GM23338 (cell line): ENCODE measurements around the gene DGCR8. TPM values are rescaled to one million over a fixed set of nuclear protein-coding genes. Genes with fewer than 3 reads are reported as not detected.

Experiments
- ATAC-seq: fragments of 200-7000 bp; cut with Tn5 transposase; 3 replicates; pipeline ENCODE4 v1.9.1; 2020
- DNase-seq: peaks from one replicate; pipeline ENCODE4 v3.0.0-alpha.2; 2015; ENCODE audit warnings: low spot score
- H2AFZ ChIP-seq: fragments of 200-600 bp; sonication (generic); 2 replicates; pipeline ENCODE4 v1.8.0; 2016; ENCODE audit warnings: antibody characterized with exemption, mild to moderate bottlenecking, moderate library complexity
- H3F3A ChIP-seq: fragments of 200-600 bp; sonication (generic); replicated peaks from 2 replicates; pipeline ENCODE4 v1.8.0; 2017; ENCODE audit warnings: antibody characterized with exemption, mixed run types, low read depth
- H3K27ac ChIP-seq: fragments of 200-600 bp; sonication (generic); 2 replicates; pipeline ENCODE4 v1.6.1; 2016; ENCODE audit warnings: low read depth
- H3K27me3 ChIP-seq: fragments of 200-600 bp; sonication (generic); 2 replicates; pipeline ENCODE4 v1.8.0; 2016; ENCODE audit warnings: mild to moderate bottlenecking, mixed run types, moderate library complexity; ENCODE audit not compliant: insufficient read depth
- H3K36me3 ChIP-seq: fragments of 200-600 bp; sonication (generic); 2 replicates; pipeline ENCODE4 v1.8.0; 2016; ENCODE audit warnings: mild to moderate bottlenecking; ENCODE audit not compliant: insufficient read depth
- H3K4me1 ChIP-seq: fragments of 200-600 bp; sonication (generic); 2 replicates; pipeline ENCODE4 v1.8.0; 2016; ENCODE audit warnings: mild to moderate bottlenecking, moderate library complexity; ENCODE audit not compliant: insufficient read depth
- H3K4me2 ChIP-seq: fragments of 200-600 bp; sonication (generic); 2 replicates; pipeline ENCODE4 v1.7.1; 2017; ENCODE audit warnings: mixed run types
- H3K4me3 ChIP-seq: fragments of 200-600 bp; sonication (generic); 2 replicates; pipeline ENCODE4 v1.6.1; 2016; ENCODE audit warnings: mixed run types
- H3K79me2 ChIP-seq: fragments of 200-600 bp; sonication (generic); replicated peaks from 2 replicates; pipeline ENCODE4 v1.8.0; 2017; ENCODE audit warnings: mild to moderate bottlenecking; ENCODE audit not compliant: insufficient read depth
- H3K9me2 ChIP-seq: fragments of 200-600 bp; sonication (generic); 2 replicates; pipeline ENCODE4 v1.8.0; 2017; ENCODE audit not compliant: insufficient read depth
- H4K20me1 ChIP-seq: fragments of 200-600 bp; sonication (generic); replicated peaks from 2 replicates; pipeline ENCODE4 v1.8.0; 2017; ENCODE audit warnings: mild to moderate bottlenecking; ENCODE audit not compliant: insufficient read depth
- H3K27ac Mint-ChIP-seq: 2 replicates; pipeline ENCODE4 v1.8.0; 2020; ENCODE audit warnings: inconsistent platforms, mild to moderate bottlenecking, moderate library complexity, mixed read lengths
- H3K27me3 Mint-ChIP-seq: 3 replicates; pipeline ENCODE4 v1.8.0; 2022; ENCODE audit warnings: low read depth, mild to moderate bottlenecking, moderate library complexity, mixed read lengths, inconsistent platforms; ENCODE audit not compliant: insufficient read depth, poor library complexity
- H3K36me3 Mint-ChIP-seq: 3 replicates; pipeline ENCODE4 v1.8.0; 2021; ENCODE audit warnings: low read depth, mild to moderate bottlenecking, inconsistent platforms, moderate library complexity, mixed read lengths
- H3K4me1 Mint-ChIP-seq: 3 replicates; pipeline ENCODE4 v1.8.0; 2020; ENCODE audit warnings: mild to moderate bottlenecking, inconsistent platforms, mixed read lengths
- H3K4me3 Mint-ChIP-seq: 3 replicates; pipeline ENCODE4 v1.8.0; 2021; ENCODE audit warnings: moderate library complexity, mild to moderate bottlenecking, inconsistent platforms, mixed read lengths
- H3K9me3 Mint-ChIP-seq: 3 replicates; pipeline ENCODE4 v1.8.0; 2020; ENCODE audit warnings: moderate library complexity, mild to moderate bottlenecking, inconsistent platforms, mixed read lengths
- CREB1 ChIP-seq: fragments of 250-450 bp; sonication (Bioruptor Pico); IDR thresholded peaks from 2 replicates; pipeline ENCODE4 v1.5.0; 2020; ENCODE audit warnings: low read depth, mild to moderate bottlenecking, moderate library complexity
- CTCF ChIP-seq, 2 experiments: fragments of 200-600 bp in 1 of 2; sonication (generic) in 1 of 2; conservative IDR thresholded peaks; 2 replicates each; pipeline versions ENCODE4 v1.5.1 to v1.6.1; 2016 to 2017; ENCODE audit warnings: antibody characterized with exemption in 2 of 2, low read depth in 2 of 2, mild to moderate bottlenecking in 2 of 2, moderate library complexity in 1 of 2
- ETS1 ChIP-seq: IDR thresholded peaks from 2 replicates; pipeline ENCODE4 v1.6.1; 2016; ENCODE audit warnings: antibody characterized with exemption
- EZH2 ChIP-seq: fragments of 200-600 bp; sonication (generic); IDR thresholded peaks from one replicate; pipeline ENCODE4 v1.8.0; 2017; ENCODE audit warnings: antibody characterized with exemption, mild to moderate bottlenecking, low read depth; ENCODE audit not compliant: unreplicated experiment
- EZH2phosphoT487 ChIP-seq: fragments of 200-600 bp; sonication (generic); IDR thresholded peaks from one replicate; pipeline ENCODE4 v1.8.1; 2018; ENCODE audit warnings: antibody characterized with exemption; ENCODE audit not compliant: unreplicated experiment
- NANOG ChIP-seq: IDR thresholded peaks from 2 replicates; pipeline ENCODE4 v1.6.1; 2016; ENCODE audit warnings: antibody characterized with exemption, borderline replicate concordance
- POLR2AphosphoS5 ChIP-seq: IDR thresholded peaks from 2 replicates; pipeline ENCODE4 v1.6.1; 2016; ENCODE audit warnings: antibody characterized with exemption, low read depth
- REST ChIP-seq: IDR thresholded peaks from one replicate; pipeline ENCODE4 v1.6.1; 2018; ENCODE audit warnings: antibody characterized with exemption; ENCODE audit not compliant: unreplicated experiment
- STAT1 ChIP-seq: IDR thresholded peaks from one replicate; pipeline ENCODE4 v1.6.1; 2016; ENCODE audit warnings: antibody characterized with exemption; ENCODE audit not compliant: unreplicated experiment
- ZNF114 ChIP-seq: fragments of 250-450 bp; sonication (Bioruptor Pico); IDR thresholded peaks from 2 replicates; pipeline ENCODE4 v1.5.0; 2020; ENCODE audit warnings: mild to moderate bottlenecking, moderate library complexity
- ZNF331 ChIP-seq: fragments of 250-450 bp; sonication (Bioruptor Pico); IDR thresholded peaks from 2 replicates; pipeline ENCODE4 v1.5.0; 2020; ENCODE audit warnings: low read depth, mild to moderate bottlenecking, moderate library complexity
- polyA plus RNA-seq: library from polyadenylated mRNA; unstranded; fragments of >200 nt; fragmentation: Nextera tagmentation; extraction: Ambion mirVana; gene quantifications from 2 replicates; pipeline ENCODE4 v1.2.1, GENCODE V29; 2016
- total RNA-seq: library from RNA; depleted of rRNA; stranded (reverse); fragments of >200 nt; shearing (Covaris generic); gene quantifications from 2 replicates; pipeline ENCODE4 v1.2.3, GENCODE V29; 2014

DGCR8 gene
- total and polyA plus RNA-seq, 2 experiments from 2014 or later = 12.2 to 48.9 TPM

GRCh38 chr22:20156611-20157429 lies 76.8 kb downstream of the DGCR8 start:
- H3K4me2 ChIP-seq = no peak overlapping the region
- H3K4me3 Mint-ChIP-seq = no peak overlapping the region
- TF ChIP-seq ZNF114 (no peak), CTCF (conservative IDR thresholded peaks at IDR 0.05; ENCODE audit: low read depth in 2 of 2) (peak; percentile 93 to 99)

GRCh38 chr22:20157430-20158183 lies 77.6 kb downstream of the DGCR8 start:
- ATAC-seq (peak; percentile 12), DNase-seq (no peak)
- H3K27me3 ChIP-seq = no peaks in the 10 kb centered on the region
- no peaks in the 10 kb centered on the region for H4K20me1 ChIP-seq
- no peaks in the 10 kb centered on the region for H3K4me1 ChIP-seq
- Mint-ChIP-seq H3K27me3 (peaks cover 9% of the 10 kb centered on the region), H3K27ac (no peak overlapping the region), H3K4me3 (no peak overlapping the region), H3K9me3 (no peaks in the 10 kb centered on the region), H3K4me1 (peaks cover 10% of the 10 kb centered on the region), H3K36me3 (no peaks in the 10 kb centered on the region)
- no peaks in the 10 kb centered on the region for H3K36me3 ChIP-seq
- H3K9me2 ChIP-seq = no peaks in the 10 kb centered on the region
- H3F3A ChIP-seq = no peaks in the 10 kb centered on the region
- H3K4me2 ChIP-seq = no peak overlapping the region
- no peak overlapping the region for H3K4me3 ChIP-seq
- no peak overlapping the region for H2AFZ ChIP-seq
- no peaks in the 10 kb centered on the region for H3K79me2 ChIP-seq
- H3K27ac ChIP-seq = no peak overlapping the region
- TF ChIP-seq STAT1 (no peak), REST (no peak), CTCF (conservative IDR thresholded peaks at IDR 0.05; ENCODE audit: low read depth in 2 of 2) (no peak), EZH2 (no peak), ZNF114 (no peak), ZNF331 (CRISPR knock-in tag) (no peak), NANOG (no peak), EZH2phosphoT487 (no peak), ETS1 (no peak), CREB1 (CRISPR knock-in tag) (no peak), POLR2AphosphoS5 (no peak)

More at GRCh38 chr22:20156611-20157429, 76.8 kb downstream of the DGCR8 start:
- Mint-ChIP-seq H3K27ac (no peak overlapping the region), H3K36me3 (no peaks in the 10 kb centered on the region), H3K27me3 (peaks cover 9% of the 10 kb centered on the region), H3K4me1 (peaks cover 10% of the 10 kb centered on the region), H3K9me3 (no peaks in the 10 kb centered on the region)
- Histone ChIP-seq H3K27me3 (no peaks in the 10 kb centered on the region), H4K20me1 (no peaks in the 10 kb centered on the region), H3K9me2 (no peaks in the 10 kb centered on the region), H3K4me1 (no peaks in the 10 kb centered on the region), H2AFZ (no peak overlapping the region), H3F3A (no peaks in the 10 kb centered on the region), H3K36me3 (no peaks in the 10 kb centered on the region), H3K79me2 (no peaks in the 10 kb centered on the region), H3K4me3 (no peak overlapping the region), H3K27ac (no peak overlapping the region)
- DNase-seq (peak; percentile 88), ATAC-seq (peak; percentile 67)
